CMK (cell line): ENCODE results near the gene DPEP3.

Source experiments
- DNase-seq: peaks from one replicate; pipeline ENCODE4 v3.0.0-alpha.2; 2010; ENCODE audit warnings: low read depth

The DPEP3 gene

DNA sequence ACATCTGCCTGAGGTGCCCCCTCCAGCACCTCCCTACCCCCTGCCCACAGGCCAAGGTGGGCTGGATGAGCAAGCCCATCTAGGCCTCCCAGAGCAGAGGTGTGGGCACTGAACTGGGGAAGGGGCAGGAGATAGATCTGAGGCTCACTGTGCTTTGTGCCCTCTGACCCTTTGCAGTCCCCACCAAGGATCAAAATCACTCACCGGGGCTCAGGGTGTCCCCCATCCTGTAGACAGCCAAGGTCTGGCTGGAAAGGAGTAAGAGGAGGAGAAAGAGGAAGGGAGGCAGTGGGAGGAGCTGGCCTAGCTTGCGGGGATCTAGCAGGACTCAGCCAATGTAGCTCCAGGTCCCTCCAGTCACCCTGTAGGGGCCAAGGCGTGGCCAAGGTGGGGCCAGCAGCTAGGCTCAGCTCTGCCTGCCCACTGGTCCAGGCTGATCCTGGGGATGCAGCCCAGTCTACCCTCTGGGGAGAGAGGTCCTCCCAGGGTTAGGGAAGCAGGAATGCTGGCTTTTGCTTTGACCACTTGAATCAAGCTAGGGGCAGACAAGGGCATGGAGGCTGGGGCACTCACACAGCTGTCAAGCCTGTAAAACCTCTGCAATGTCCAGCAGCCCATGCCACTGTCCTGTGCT, 13.6 kb downstream of the DPEP3 start:
- DNase-seq: no peak

DNA sequence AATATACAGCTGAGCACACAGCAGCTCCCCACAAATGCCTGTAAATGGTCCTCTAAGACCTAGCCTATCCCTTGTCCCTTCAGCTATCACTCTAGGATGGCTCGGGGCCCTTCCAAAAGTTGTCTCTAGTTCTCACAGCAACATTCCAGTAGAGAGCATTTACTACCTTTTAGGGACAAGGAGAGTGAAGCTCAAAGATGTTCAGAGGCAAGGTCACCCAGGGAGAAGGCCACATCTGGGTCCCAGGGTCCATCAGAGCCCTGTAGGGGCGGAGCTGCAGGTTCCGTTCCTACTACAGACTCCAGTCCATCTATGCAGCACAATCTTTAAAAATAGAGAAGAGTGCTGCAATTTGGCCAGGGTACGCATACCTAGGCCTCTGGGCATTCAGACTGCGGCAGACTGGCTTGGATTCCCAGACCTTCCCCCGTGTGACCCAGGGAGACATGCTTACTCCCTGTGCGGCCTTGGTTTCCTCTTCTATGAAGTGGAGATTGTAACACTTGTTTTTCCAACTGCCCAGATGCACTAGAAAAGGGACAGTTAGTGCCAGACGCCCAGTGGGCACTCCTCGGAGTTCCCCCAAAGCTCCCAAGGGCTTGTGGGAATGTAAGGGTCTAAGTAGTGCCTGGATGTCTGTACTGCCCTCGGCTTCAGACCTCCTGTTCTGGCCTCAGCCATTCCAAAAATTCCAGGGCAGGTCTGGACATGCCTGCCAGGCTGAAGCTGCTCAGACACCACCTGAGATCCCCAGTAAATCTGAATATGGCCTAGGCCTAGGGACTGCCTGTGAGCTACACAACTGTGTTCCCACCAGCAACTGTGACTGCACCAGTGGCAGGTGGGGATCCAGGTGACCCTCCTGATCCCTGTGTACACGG, 14.4 kb downstream of the DPEP3 start:
- no peak for DNase-seq

DNA sequence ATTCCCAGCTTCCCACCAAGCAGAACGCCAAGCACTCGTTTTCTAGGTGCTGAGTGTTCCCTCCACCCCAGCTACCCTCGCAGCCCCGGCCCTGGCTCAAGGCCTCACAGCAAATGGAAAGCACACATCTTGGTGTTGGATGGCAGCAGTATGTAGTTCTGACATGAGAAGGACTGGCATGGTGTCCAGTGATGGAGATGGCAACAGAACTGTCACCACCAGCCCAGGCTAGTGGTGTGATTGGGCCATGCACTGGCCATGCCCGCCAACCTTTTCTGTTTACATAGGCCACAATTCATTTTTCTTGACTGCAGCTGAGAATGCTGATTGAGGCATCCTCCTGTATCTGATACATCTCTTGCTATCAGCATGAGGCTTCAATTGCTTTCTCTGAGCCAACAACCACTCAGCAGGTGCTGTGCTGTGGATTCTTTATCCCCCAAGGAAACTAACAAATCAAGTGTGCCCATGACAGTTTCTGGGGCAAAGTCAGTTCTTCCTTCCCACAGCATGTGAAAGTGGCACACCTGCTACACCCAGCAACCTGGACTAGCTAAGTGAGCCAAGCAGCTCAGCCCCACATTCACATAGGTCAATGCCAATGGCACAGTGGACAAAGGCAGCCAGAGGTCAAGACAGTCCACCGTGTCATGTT, 15.7 kb downstream of the DPEP3 start:
- DNase-seq: no peak

DNA sequence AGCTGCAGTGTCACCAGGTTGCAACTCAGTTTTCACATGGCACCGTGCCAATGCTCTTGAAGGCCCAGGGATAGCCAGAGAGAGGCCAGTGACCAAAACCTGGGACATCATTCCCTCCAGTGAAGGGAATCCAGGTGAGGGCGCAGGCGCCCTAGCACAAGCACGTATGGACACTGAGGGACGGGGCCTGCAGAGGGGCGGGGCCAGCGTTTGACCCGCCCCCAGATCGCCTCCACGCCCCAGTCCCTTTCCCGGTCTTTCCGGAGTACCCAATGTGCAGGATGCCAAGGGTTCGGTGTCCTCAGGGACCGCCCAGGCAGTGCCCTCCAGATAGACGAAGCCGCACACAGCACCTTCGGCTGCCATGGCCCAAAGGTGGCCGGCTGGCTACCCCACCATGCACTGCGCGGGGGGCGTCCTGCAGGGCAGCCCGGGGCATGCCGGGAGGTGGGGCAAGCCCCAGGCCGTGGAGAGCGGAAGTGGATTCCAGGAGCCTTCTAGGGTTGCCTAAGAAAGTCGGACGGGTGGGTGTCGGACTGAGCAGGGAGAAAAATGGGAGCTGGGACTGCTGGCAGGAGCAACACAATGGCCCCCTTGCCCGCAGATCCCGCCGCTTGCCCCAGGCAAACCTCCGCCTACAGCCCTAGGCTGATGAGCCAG, 16.5 kb downstream of the DPEP3 start:
- DNase-seq: no peak

DNA sequence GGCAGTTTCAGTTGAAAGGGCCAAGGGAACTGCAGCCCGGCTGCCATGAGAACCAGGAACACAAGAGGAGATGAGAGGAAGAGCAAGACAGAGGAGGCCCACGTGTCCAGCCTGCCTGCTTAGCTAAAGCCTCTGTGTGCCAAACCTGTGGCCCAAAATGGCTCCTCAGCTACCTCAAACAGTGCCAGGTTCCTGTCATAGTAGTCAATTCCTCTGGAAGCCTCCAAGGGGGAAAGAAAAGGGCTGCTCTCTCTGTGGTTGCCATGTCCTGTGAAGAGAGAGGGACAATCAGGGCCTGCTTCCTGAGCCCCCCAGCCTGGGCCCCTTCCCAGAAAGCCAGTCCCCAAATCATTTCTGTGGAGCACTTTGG, 17.0 kb downstream of the DPEP3 start:
- no peak for DNase-seq

DNA sequence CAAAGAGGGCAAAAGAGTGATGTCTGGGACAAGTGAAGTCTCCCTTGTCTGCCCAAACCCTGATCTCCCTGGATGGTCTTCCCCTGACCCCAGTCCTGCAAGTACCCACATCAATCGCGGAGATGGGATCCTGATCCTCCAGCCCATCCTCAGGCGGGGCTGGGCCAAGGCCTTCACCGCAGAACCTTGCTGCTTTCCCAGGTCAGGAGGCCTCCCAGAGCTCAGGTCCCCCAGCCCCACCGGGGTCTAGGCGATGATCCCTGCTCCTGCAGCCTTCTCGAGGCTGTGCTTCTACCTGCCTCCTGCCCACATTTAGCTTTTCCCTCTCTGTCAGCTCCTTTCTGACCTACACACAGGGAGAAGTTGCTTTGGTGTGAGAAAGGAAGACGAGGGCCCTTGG, 18.2 kb downstream of the DPEP3 start:
- no peak for DNase-seq

DNA sequence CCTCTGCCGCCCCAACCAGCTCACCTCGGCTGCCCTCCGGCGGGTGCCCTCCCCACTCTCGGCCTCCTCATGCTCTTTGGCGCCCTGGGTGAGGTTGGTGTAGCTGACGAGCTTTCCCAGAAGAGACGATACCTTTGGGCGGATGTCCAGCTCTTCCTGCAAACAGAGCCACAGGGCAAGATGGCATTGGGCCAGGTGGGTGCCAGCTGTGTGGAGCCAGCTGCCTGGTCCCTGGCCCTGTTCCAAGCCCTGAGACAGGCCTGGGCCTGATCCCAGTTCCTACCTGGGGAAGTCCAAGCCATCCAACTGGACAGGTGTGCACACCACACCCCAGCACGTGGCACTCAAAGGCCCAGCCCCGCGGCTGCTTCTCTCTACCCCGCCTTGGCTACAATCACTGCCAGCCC, 18.7 kb downstream of the DPEP3 start:
- DNase-seq: no peak

DNA sequence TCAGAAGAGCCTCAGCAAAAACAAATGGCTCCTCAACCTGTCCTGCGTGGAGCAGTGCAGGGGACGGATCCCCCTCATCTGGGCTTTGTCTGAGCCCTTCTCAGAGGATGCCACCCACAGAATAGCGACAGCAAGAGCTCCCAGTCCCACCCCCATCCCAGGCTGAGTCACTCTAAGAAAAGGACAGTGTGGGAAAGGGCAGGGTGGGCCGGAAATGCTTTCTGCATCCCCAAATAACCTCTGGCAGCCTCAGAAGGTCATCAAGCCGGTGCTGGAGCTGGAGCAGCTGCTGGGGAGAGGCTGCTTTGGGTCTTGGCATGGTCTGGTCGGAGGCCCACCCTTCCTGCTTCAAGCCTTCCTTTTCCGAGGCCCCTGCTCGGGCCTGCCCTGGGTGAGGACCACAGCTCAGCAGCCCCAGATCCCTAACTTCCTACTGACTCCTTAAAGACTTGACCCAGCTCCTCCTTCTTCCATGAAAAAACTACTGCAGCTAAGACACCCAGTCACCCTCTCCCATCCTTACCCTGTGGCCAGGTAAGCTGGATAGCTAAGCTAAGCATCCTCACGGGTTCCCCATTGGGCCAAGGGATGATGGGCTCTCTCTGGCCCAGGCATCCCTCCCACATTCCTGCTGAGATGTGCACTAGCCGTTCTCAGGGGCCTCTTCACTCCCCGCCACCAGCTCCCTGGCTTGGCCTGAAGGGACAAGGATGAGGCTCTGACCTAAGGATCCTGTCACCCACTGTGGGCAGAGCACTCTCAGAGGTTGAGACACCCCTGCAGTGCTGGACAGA, 20.6 kb downstream of the DPEP3 start:
- no peak for DNase-seq

DNA sequence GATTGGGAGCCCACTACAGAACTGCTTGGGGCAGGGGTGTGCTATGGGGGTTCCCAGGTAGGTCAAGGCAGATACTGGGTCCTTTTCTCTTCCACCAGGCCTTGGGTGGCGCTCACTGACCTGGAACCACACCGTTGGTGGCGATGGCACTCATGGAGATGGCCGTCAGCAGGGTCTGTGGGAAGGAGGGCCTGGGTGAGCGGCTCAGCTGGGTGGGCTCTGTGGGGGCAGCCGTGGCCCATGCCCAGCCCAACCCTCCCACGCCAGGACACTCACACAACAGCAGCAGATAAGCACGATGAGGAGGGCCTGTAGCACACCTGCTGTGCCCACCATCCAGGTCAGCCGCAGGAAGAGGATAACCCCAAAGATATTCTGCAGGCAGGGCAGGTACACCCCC, 22.7 kb downstream of the DPEP3 start:
- no peak for DNase-seq

DNA sequence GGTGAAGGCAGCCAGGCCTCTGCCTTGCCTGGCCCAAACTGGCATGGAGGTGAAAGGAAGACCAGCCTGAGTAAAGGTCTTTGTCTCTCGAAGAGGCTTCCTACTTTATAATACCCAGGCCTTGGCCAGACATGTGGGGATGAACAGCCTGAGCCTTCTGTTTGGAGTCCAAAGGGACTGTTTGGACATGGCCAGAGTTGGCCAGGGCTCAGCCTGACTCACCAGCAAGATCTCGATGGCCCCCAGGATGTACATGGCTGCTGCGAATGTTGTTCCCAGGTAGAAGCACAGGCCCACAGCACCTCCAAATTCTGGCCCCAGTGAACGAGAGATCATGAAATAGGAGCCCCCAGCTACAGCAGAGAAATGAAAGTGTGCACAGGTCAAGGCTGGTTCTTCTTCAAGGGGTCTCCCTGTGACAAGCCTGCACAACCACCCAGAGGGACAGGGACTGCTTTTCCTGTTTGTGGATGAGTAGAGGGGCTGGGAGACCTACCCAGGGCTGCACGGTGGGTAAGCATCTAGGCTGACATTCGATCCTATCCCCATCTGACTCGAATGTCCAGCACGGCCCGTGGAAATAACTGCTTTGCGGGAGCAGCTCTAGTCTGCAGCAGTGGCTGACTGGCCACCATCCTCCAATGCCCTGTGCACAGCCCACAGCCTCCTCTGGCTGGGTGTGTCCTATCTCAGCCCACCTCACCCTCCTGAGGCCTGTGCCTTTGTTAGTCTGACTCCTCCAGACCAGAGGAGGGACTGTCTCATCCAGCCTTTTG, 25.7 kb downstream of the DPEP3 start:
- no peak for DNase-seq

DNA sequence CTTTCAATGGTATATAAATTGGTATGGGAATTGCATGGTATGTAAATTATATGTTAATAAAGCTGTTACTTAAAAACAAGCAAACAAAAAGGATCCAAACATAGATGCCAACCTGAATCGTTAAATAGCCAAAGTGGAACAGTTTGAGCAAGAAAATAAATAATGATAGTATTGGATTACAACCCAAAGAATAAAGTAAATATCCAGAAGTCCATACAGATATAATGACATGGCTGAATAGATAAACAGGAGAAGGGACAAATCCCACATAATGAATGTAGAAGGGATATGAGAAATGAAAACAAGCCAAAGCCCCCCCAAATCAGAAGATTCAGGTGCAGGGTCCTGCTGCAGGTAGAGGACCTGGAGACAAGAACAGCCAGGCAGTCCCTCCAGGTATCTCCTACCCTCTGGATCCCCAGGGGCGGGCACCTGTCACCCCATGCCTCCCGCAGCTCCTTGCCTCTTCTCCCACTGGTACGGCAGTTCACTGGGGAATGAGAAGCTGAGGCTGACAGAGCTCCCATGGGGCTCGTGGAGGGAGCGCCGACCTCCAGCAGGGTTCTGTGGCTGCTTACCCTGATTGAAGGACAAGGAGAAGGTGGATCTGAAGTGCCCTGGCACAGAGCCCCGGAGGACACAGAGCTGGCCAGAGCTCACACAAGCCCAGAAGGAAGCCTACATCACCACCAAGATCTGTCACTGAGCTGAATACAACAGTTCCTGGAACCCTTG, 26.5 kb downstream of the DPEP3 start:
- no peak for DNase-seq

DNA sequence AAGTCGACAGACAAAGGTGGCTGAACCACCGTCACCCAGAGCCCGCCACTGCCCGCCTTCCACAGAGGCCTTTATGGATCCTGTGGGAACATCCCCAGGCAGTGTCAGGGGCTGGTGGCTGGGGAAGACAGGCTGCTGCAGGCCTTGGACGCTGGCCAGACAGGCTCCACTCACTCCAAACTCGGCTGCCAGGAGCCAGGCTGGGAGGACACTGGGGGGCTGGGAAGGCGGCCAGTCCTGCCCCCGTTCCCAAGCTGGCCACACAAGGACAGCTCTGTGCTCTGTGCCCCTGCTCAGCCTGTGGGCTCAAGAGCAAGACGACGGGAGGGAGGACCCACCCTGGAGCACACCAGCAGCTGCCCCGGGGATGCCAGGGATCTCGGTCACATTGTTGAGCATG, 28.8 kb downstream of the DPEP3 start:
- DNase-seq: no peak

DNA sequence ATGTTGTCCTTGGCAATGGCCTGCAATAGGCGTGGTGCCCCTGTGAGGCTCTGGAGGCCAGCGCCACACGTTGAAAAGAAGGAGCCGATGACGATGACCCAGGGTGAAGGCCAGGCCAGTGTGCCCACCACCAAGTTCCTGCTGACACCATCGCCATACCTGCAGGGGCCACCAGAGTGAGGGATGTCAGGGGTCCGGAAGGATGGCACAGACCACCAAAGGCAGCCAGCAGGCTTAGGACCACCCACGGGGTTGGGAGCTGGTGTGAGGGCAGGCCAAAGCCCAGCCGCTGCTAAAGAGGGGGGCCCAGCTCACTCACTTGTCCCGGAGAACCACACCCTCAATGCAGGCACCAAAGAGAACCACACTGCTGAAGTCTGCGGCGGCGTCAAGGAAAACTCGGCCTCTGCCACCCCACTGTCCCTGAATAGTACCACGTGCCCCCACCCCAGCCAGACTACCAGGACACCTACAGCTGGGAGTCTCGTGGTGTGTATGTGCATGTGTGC, 29.9 kb downstream of the DPEP3 start:
- no peak for DNase-seq

DNA sequence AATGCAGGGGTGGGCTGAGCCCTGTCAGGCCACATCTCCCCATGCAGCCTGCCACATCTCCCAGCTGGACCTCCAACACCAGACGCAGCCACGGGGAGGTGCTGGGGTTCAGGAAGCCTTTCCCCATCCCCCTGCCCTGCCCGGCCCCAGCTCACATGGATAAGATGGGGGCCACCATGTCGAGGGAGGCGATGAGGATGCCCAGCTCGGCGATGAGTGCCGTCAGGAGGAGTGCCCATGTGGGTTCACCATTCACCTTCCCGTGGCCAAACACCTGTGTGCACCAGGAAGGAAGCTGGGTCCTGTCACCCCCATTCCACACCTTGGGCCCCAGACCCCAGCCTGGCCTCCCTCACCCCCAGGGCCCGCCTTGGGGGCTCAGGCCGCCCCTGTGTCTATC, 30.7 kb downstream of the DPEP3 start:
- no peak for DNase-seq

DNA sequence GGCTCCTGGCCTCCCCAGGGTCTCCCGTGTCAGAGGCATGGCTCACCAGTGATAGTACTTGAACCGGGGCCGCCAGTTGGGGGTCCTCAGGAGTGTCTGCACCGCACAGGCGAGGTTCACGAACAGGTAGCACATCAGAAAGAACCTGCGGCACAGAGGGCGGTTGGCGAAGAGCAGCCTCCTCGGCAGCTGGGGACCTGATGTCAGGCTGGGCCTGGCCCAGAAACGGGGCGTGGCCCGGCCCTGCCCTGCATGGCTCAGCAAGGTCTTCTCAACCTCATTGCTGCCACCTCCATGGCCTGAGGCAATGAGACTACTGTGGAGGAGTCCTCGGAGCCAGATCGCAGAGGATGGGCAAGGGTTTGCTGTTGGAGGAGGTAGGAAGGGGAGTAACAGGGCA, 32.3 kb downstream of the DPEP3 start:
- DNase-seq: no peak

DNA sequence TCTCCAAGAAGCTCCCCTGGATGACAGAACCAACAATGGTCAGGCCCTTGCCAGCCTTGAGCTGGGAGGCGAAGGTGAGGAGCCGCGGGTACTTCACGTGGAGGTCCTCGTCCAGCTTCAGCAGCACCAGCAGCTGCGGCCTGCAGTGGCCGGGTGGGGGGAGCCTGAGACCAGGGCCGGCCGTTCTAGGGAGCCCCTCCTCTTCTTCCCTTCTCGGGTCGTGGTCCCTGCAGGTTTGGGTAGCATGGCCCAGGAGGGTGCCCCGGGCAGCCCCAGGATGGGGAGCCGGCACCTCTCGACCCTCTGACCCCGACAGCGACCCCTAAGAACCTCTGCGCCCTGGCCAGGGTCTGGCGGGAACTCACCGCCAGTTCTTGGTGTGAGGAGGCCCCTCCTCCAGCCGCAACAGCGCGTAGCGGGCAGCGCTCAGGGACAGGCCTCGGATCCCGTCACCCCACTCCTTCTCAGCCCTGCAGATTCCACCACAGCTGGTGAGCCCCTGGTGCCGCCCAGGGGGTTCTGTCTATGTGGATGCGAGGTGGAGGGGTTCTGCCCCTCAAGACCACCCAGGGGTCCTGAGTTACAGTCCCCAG, 33.2 kb downstream of the DPEP3 start:
- DNase-seq: no peak

DNA sequence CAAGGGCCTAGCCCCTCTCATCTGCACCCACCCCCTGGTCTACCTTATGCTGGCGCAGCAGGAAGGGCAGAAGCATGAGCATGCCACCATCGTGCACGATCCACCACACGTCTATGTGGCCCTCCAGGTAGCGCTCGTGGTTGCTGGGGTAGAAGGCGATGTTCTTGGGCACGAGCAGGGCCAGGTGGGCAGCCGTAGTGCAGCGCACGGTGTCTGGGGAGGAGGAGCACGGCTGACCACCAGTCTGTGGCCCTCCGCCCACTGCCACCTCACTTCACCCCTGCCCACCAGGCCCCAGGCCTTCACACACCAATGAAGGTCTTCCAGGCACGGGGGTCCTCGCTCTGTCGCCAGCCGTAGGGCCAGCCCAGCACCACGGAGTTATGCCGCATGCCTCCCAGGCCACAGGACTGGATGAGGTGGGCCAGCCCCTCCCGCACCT, 34.1 kb downstream of the DPEP3 start:
- no peak for DNase-seq

DNA sequence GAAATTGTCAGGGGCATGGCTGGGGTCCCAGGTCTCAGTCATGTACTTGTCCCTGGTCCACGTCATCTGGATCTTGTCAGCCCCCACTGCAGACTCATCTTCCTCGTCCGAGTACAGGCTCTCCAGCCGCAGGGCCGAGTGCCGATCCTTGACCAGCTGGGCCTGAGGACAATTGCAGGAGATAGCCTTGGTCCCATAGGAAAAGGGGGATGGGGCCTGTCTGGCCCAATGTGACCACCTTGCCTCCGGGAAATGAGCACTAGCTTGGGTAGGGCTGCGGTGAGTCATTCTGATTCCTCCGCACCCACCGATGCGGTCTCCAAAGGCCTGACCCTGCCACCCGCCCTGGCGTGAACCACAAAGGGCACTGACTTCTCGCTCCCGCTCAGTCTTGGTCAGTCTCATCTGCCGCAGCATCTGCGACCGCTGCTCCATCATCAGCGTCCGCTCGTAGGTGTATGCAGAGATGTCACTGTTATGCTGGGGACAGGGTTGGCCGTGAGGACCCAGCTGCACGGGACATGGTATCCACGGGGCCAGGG, 34.8 kb downstream of the DPEP3 start:
- DNase-seq: no peak

DNA sequence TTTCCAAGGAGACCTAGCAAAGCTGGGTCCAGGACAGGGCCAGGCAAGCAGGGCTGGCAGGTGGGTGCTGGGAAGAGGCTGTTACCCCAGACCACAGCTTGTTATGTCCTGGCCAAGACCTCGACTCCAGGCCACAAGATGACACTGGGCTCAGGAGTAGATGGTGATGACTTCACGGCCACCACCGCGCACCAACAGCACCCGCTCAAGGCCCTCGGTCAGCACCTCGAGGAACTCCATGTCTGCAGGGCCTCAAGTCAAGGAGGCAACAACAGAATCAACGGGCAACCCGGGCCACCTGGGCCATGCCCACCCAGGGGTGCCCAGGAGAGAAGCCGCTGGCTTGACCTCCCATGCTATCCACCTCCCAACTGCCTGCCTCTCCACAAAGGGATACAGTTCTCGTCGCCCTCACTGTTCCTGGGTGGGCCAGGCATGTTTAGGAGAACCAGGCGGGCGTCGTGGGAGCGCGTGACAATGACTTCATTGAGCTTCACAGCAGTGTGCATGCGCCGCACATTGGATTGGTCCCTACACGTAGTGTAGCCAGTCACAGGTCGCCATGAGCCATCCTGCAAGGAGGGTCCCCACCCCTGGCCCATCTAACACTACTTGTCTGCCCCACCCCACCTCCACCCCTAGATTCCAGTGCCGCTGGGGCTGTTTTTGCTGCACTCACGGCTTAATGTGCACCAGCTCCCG, 35.5 kb downstream of the DPEP3 start:
- no peak for DNase-seq
